Measurements from ENCODE around the gene MRGPRX4.
"Not testable (repeated sequence)": the region's sequence is repeated elsewhere in the genome, so short reads cannot be mapped to it uniquely, and the experiment has no call there.

GRCh38 chr11:18197738-18198137 is 25.1 kb downstream of the MRGPRX4 start:
- not testable (repeated sequence) for TF ChIP-seq POLR2A, TAF1, POLR2AphosphoS5, SPI1 (IDR thresholded peaks at IDR 0.05; ENCODE audit: low read depth, low read length)

Data from GM12891 (cell line).